CD4-positive, CD25-positive, alpha-beta regulatory T cell (primary cell): Measurements from ENCODE around the gene FHL5. TPM values are rescaled to one million over a fixed set of nuclear protein-coding genes. Genes with fewer than 3 reads are reported as not detected.

Experiments
- ATAC-seq, 2 donors: fragments of 150-1000 bp; cut with Tn5 transposase; one replicate each; pipeline ENCODE4 v1.10.0; 2021; ENCODE audit warnings: low read depth in 2 of 2, moderate number of reproducible peaks in 2 of 2, moderate library complexity in 1 of 2
- DNase-seq, 3 donors: peaks; one replicate each; pipeline versions ENCODE4 v3.0.0 to v3.0.0-alpha.2; 2012 to 2022; ENCODE audit warnings: mixed read lengths in 1 of 3
- H3K27ac ChIP-seq: one replicate; pipeline ENCODE4 v1.7.0; 2013; ENCODE audit warnings: mild to moderate bottlenecking, low read length; ENCODE audit not compliant: insufficient read depth, poor library complexity, severe bottlenecking
- H3K27me3 ChIP-seq: one replicate; pipeline ENCODE4 v1.7.0; 2013; ENCODE audit warnings: low read length; ENCODE audit not compliant: control insufficient read depth, insufficient read depth
- H3K36me3 ChIP-seq: one replicate; pipeline ENCODE4 v1.7.0; 2013; ENCODE audit warnings: mild to moderate bottlenecking, low read length, moderate library complexity; ENCODE audit not compliant: control insufficient read depth, insufficient read depth
- H3K4me1 ChIP-seq: 2 replicates; pipeline ENCODE4 v1.7.0; 2013; ENCODE audit warnings: mild to moderate bottlenecking, low read length; ENCODE audit not compliant: insufficient read depth, control insufficient read depth, poor library complexity, severe bottlenecking
- H3K4me3 ChIP-seq: one replicate; pipeline ENCODE4 v1.7.0; 2013; ENCODE audit warnings: low read depth, mild to moderate bottlenecking, low read length, moderate library complexity
- H3K9me3 ChIP-seq, 2 experiments: 1 replicate in 1 of 2; 2 replicates in 1 of 2; pipeline ENCODE4 v1.7.0; 2013; ENCODE audit warnings: low read length in 2 of 2, mild to moderate bottlenecking in 1 of 2, moderate library complexity in 1 of 2; ENCODE audit not compliant: control insufficient read depth in 2 of 2
- H3K27ac Mint-ChIP-seq, 3 donors: one replicate each; pipeline ENCODE4 v1.8.0; 2020 to 2022; ENCODE audit warnings: mild to moderate bottlenecking in 3 of 3, mixed read lengths in 3 of 3, moderate library complexity in 2 of 3
- H3K27me3 Mint-ChIP-seq: one replicate; pipeline ENCODE4 v1.8.0; 2022; ENCODE audit warnings: mild to moderate bottlenecking, mixed read lengths
- H3K36me3 Mint-ChIP-seq: one replicate; pipeline ENCODE4 v1.8.0; 2020; ENCODE audit warnings: mixed read lengths
- H3K4me1 Mint-ChIP-seq, 4 donors: one replicate each; pipeline ENCODE4 v1.8.0; 2020 to 2022; ENCODE audit warnings: mixed read lengths in 4 of 4, mild to moderate bottlenecking in 1 of 4
- H3K4me3 Mint-ChIP-seq, 4 donors: one replicate each; pipeline ENCODE4 v1.8.0; 2020 to 2022; ENCODE audit warnings: mild to moderate bottlenecking in 4 of 4, mixed read lengths in 4 of 4, moderate library complexity in 3 of 4
- H3K9me3 Mint-ChIP-seq, 7 donors: one replicate each; pipeline ENCODE4 v1.8.0; 2020 to 2022; ENCODE audit warnings: mixed read lengths in 7 of 7, mild to moderate bottlenecking in 3 of 7, moderate library complexity in 2 of 7
- polyA plus RNA-seq, 4 donors: library from polyadenylated mRNA; unstranded; fragments of 300-500 nt; fragmentation: Illumina TruSeq; gene quantifications; one replicate each; pipeline ENCODE4 v1.2.3, GENCODE V29; 2021
- total RNA-seq: library from RNA; stranded (reverse); gene quantifications from one replicate; pipeline ENCODE4 v1.2.3, GENCODE V29; 2022

Gene FHL5
- total and polyA plus RNA-seq, 5 donors from 2014 or later, result not detected

DNA sequence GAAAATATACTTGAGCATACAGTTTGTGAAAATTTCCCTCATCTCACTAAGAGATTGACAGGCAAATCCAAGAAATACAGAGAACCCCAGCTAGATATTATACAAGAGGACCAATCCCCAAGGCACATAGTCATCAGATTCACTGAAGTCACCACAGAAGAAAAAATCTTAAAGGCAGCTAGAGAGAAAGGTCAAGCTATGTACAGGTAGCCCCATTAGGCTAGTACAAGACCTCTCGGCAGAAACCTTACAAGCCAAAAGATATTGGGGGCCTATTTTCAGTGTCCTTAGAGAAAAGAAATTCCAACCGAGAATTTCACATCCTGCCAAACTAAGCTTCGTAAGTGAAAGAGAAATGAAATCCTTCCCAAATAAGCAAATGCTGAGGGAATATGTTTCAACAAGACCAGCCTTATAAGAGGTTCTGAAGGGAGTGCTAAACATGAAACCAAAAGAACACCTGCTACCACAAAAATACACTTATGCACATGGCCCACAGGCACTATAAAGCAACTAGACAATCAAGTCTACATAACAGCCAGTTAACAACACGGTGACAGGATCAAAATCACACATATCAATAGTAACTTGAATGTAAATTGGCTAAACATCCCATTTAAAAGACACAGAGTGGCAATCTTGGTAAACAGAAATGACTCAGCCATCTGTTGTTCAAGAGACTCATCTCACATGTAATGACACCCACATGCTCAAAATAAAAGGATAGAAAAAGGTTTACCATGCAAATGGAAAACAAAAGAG, 96.3 kb downstream of the FHL5 start:
- no peaks in the 10 kb centered on the region for H3K4me1 ChIP-seq
- peaks cover 0 to 6% (median 1%) of the 10 kb centered on the region in 7 donors for H3K9me3 Mint-ChIP-seq
- H3K4me3 Mint-ChIP-seq, result no peak overlapping the region
- no peaks in the 10 kb centered on the region for H3K9me3 ChIP-seq
- H3K27ac ChIP-seq, result no peak overlapping the region
- ATAC-seq, result no peak
- H3K27ac Mint-ChIP-seq, result no peak overlapping the region
- H3K36me3 ChIP-seq, result no peaks in the 10 kb centered on the region
- no peaks in the 10 kb centered on the region for H3K36me3 Mint-ChIP-seq
- no peaks in the 10 kb centered on the region for H3K27me3 ChIP-seq
- DNase-seq, result no peak
- no peaks in the 10 kb centered on the region for H3K4me1 Mint-ChIP-seq
- no peak overlapping the region for H3K4me3 ChIP-seq
- H3K27me3 Mint-ChIP-seq, result peaks cover 5% of the 10 kb centered on the region

Other genes starting within 250 kb of the FHL5 start
- 19.1 TPM for gene UFL1, start 41.3 kb upstream of the FHL5 start, total RNA-seq
- gene UFL1, start 41.3 kb upstream of the FHL5 start, polyA plus RNA-seq, result 10 to 100 TPM; 22.2 to 25.5 (median 24.4) TPM